H1 (cell line): ENCODE data around the gene AARSD1. TPM values are rescaled to one million over a fixed set of nuclear protein-coding genes. Genes with fewer than 3 reads are reported as not detected.

ENCODE experiments used
- CTCF ChIA-PET: fragments of 300-600 bp; sonication (Branson Sonifier 250); formaldehyde crosslinking; loops from one replicate; lab custom pipeline; 2021; ENCODE audit not compliant: partially characterized antibody; lab: Charles Lee
- POLR2A ChIA-PET: fragments of 300-600 bp; sonication (Branson Sonifier 250); formaldehyde crosslinking; loops from one replicate; lab custom pipeline; 2021; ENCODE audit warnings: inconsistent platforms; ENCODE audit not compliant: partially characterized antibody; lab: Charles Lee
- DNase-seq, 2 experiments: peaks; one replicate each; pipeline versions ENCODE4 v3.0.0 to v3.0.0-alpha.2; 2010 to 2022; ENCODE audit warnings: low spot score in 2 of 2, low read depth in 1 of 2, mixed read lengths in 1 of 2
- FAIRE-seq: peaks from 2 replicates; lab custom pipeline; 2011; peaks lifted over from hg19 to GRCh38; lab: Jason Lieb, UNC
- H2AFZ ChIP-seq: 2 replicates; pipeline ENCODE4 v1.8.1; 2012; ENCODE audit warnings: low read length, inconsistent platforms
- H2AK5ac ChIP-seq: 2 replicates; pipeline ENCODE4 v1.6.1; 2013; ENCODE audit warnings: low read depth, low read length
- H2BK120ac ChIP-seq: replicated peaks from 2 replicates; pipeline ENCODE3; 2013; ENCODE audit warnings: low read depth, low read length, inconsistent platforms
- H2BK12ac ChIP-seq: 2 replicates; pipeline ENCODE4 v1.6.1; 2013; ENCODE audit warnings: low read depth, low read length
- H2BK15ac ChIP-seq: 2 replicates; pipeline ENCODE4 v1.6.1; 2013; ENCODE audit warnings: low read length
- H2BK20ac ChIP-seq: 2 replicates; pipeline ENCODE4 v1.6.1; 2013; ENCODE audit warnings: low read length
- H2BK5ac ChIP-seq: 2 replicates; pipeline ENCODE4 v1.6.1; 2013; ENCODE audit warnings: low read depth, low read length
- H3K14ac ChIP-seq: 2 replicates; pipeline ENCODE4 v1.6.1; 2013; ENCODE audit warnings: inconsistent platforms; ENCODE audit not compliant: insufficient read length
- H3K18ac ChIP-seq: 2 replicates; pipeline ENCODE4 v1.6.1; 2013; ENCODE audit warnings: low read length; ENCODE audit errors: extremely low read depth
- H3K23ac ChIP-seq: 2 replicates; pipeline ENCODE4 v1.6.1; 2013; ENCODE audit warnings: inconsistent platforms; ENCODE audit not compliant: insufficient read length
- H3K23me2 ChIP-seq: 2 replicates; pipeline ENCODE4 v1.6.1; 2013; ENCODE audit warnings: low read depth, low read length
- H3K27ac ChIP-seq: 2 replicates; pipeline ENCODE4 v1.6.1; 2011; ENCODE audit warnings: low read depth, low read length, inconsistent platforms
- H3K27me3 ChIP-seq, 4 experiments: replicated peaks in 1 of 4; 1 replicate in 1 of 4; 2 replicates in 3 of 4; pipeline versions ENCODE4 v1.6.1 to v1.8.1; 2011 to 2013; ENCODE audit warnings: low read length in 3 of 4, mild to moderate bottlenecking in 3 of 4, inconsistent platforms in 2 of 4, mixed read lengths in 2 of 4, moderate library complexity in 1 of 4; ENCODE audit not compliant: control insufficient read depth in 3 of 4, insufficient read depth in 3 of 4; ENCODE audit errors: extremely low read depth in 1 of 4
- H3K36me3 ChIP-seq, 4 experiments: 2 replicates each; pipeline versions ENCODE4 v1.6.1 to v1.8.1; 2011 to 2013; ENCODE audit warnings: mild to moderate bottlenecking in 4 of 4, low read length in 3 of 4, moderate library complexity in 2 of 4, control low read depth in 1 of 4, inconsistent platforms in 1 of 4; ENCODE audit not compliant: insufficient read depth in 4 of 4, control insufficient read depth in 2 of 4
- H3K4ac ChIP-seq: replicated peaks from 2 replicates; pipeline ENCODE3; 2013; ENCODE audit warnings: low read length, low read depth, mixed read lengths, inconsistent platforms; ENCODE audit not compliant: insufficient read length
- H3K4me1 ChIP-seq, 4 experiments: replicated peaks in 1 of 4; 1 replicate in 1 of 4; 2 replicates in 3 of 4; pipeline versions ENCODE4 v1.6.1 to v1.8.1; 2011 to 2013; ENCODE audit warnings: low read length in 3 of 4, inconsistent platforms in 2 of 4, mixed read lengths in 1 of 4; ENCODE audit not compliant: insufficient read depth in 4 of 4, control insufficient read depth in 3 of 4
- H3K4me2 ChIP-seq, 2 experiments: 2 replicates each; pipeline versions ENCODE4 v1.6.1 to v1.8.1; 2011 to 2013; ENCODE audit warnings: low read depth in 2 of 2, low read length in 2 of 2, control low read depth in 1 of 2, inconsistent platforms in 1 of 2, mild to moderate bottlenecking in 1 of 2; ENCODE audit not compliant: insufficient read depth in 1 of 2
- H3K4me3 ChIP-seq, 4 experiments: fragments of 200-600, 300-600 bp in 1 of 4; sonication (generic), shearing (Covaris generic), sonication (Bioruptor Twin) in 1 of 4; 2 replicates each; pipeline versions ENCODE4 v1.5.1 to v1.8.1; 2011 to 2016; ENCODE audit warnings: low read length in 4 of 4, low read depth in 3 of 4, control low read depth in 2 of 4, inconsistent platforms in 2 of 4, mild to moderate bottlenecking in 2 of 4, mixed read lengths in 1 of 4, moderate library complexity in 1 of 4; ENCODE audit not compliant: insufficient read depth in 2 of 4; ENCODE audit errors: extremely low read depth in 1 of 4
- H3K56ac ChIP-seq: replicated peaks from 2 replicates; pipeline ENCODE3; 2013; ENCODE audit warnings: low read depth, mild to moderate bottlenecking, mixed read lengths, low read length, inconsistent platforms; ENCODE audit not compliant: insufficient read length
- H3K79me1 ChIP-seq: 2 replicates; pipeline ENCODE4 v1.6.1; 2013; ENCODE audit warnings: low read depth, low read length, control low read depth
- H3K79me2 ChIP-seq, 2 experiments: 2 replicates each; pipeline versions ENCODE4 v1.6.1 to v1.8.1; 2012 to 2013; ENCODE audit warnings: low read length in 2 of 2, mild to moderate bottlenecking in 2 of 2, inconsistent platforms in 1 of 2; ENCODE audit not compliant: insufficient read depth in 2 of 2, control insufficient read depth in 1 of 2
- H3K9ac ChIP-seq, 4 experiments: replicated peaks in 1 of 4; 1 replicate in 1 of 4; 2 replicates in 3 of 4; pipeline versions ENCODE4 v1.6.1 to v1.8.1; 2011 to 2013; ENCODE audit warnings: low read depth in 3 of 4, low read length in 3 of 4, control low read depth in 2 of 4, mild to moderate bottlenecking in 2 of 4, moderate library complexity in 2 of 4, inconsistent platforms in 1 of 4; ENCODE audit errors: extremely low read depth in 1 of 4
- H3K9me3 ChIP-seq, 2 experiments: 2 replicates each; pipeline versions ENCODE4 v1.6.1 to v1.8.1; 2012 to 2013; ENCODE audit warnings: mild to moderate bottlenecking in 2 of 2, moderate library complexity in 2 of 2, control low read depth in 1 of 2, inconsistent platforms in 1 of 2, low read depth in 1 of 2, low read length in 1 of 2, mixed read lengths in 1 of 2; ENCODE audit not compliant: insufficient read depth in 2 of 2
- H4K20me1 ChIP-seq, 2 experiments: replicated peaks in 1 of 2; 2 replicates each; pipeline versions ENCODE3 to v1.8.1; 2011 to 2013; ENCODE audit warnings: inconsistent platforms in 2 of 2, low read length in 2 of 2, mild to moderate bottlenecking in 1 of 2; ENCODE audit not compliant: insufficient read depth in 2 of 2, control insufficient read depth in 1 of 2
- H4K5ac ChIP-seq: 2 replicates; pipeline ENCODE4 v1.6.1; 2013; ENCODE audit warnings: low read length, low read depth, mixed read lengths, inconsistent platforms; ENCODE audit not compliant: insufficient read length
- H4K8ac ChIP-seq: 2 replicates; pipeline ENCODE4 v1.8.0; 2013; ENCODE audit warnings: mild to moderate bottlenecking, moderate library complexity, low read length, inconsistent platforms; ENCODE audit not compliant: insufficient read depth; ENCODE audit errors: extremely low read depth
- H4K91ac ChIP-seq: replicated peaks from 2 replicates; pipeline ENCODE3; 2013; ENCODE audit warnings: low read length, mixed read lengths, inconsistent platforms; ENCODE audit not compliant: insufficient read length
- ATF3 ChIP-seq: IDR thresholded peaks from 2 replicates; pipeline ENCODE4 v1.6.1; 2011; ENCODE audit warnings: low read depth, mild to moderate bottlenecking, low read length; ENCODE audit not compliant: insufficient read depth
- EGR1 ChIP-seq: IDR thresholded peaks from 2 replicates; pipeline ENCODE4 v1.6.1; 2011; ENCODE audit warnings: low read depth, low read length, borderline replicate concordance
- HDAC6 ChIP-seq: IDR thresholded peaks from one replicate; pipeline ENCODE4 v1.7.1; 2012; ENCODE audit warnings: low read depth, mild to moderate bottlenecking, inconsistent platforms, low read length, moderate library complexity
- KDM1A ChIP-seq: fragments of 200-600, 300-600 bp; sonication (generic); IDR thresholded peaks from 2 replicates; pipeline ENCODE4 v1.7.1; 2016; ENCODE audit warnings: mild to moderate bottlenecking, low read length, borderline replicate concordance
- TAF1 ChIP-seq: IDR thresholded peaks from 2 replicates; pipeline ENCODE4 v1.6.1; 2011; ENCODE audit warnings: mild to moderate bottlenecking, low read depth, low read length
- WGBS, 2 experiments: shearing (Covaris generic) in 1 of 2; methylation state at CpG; one replicate each; pipeline versions ENCODE4 v1.1.6 to v1.1.7; 2013 to 2015; ENCODE audit warnings: low lambda C conversion rate in 2 of 2, mixed read lengths in 2 of 2, inconsistent platforms in 1 of 2, low coverage in 1 of 2, missing lambda C conversion rate in 1 of 2; ENCODE audit not compliant: insufficient replicate concordance in 2 of 2, insufficient coverage in 1 of 2, insufficient read length in 1 of 2; ENCODE audit errors: extremely low coverage in 1 of 2, missing lambda C conversion rate in 1 of 2; 5-methylcytosine and 5-hydroxymethylcytosine counted together
- polyA plus RNA-seq, 7 experiments: library from polyadenylated mRNA; depleted of rRNA in 3 of 7; stranded (reverse) in 5 of 7; unstranded in 2 of 7; fragments of >200 nt in 5 of 7; fragments of 200-250 nt in 2 of 7; gene quantifications; 1 replicate in 5 of 7; 2 replicates in 1 of 7; 4 replicates in 1 of 7; pipeline versions ENCODE4 v1.2.1 to v1.2.3, GENCODE V29; 2011 to 2013; ENCODE audit warnings: missing spikeins in 2 of 7, mixed read lengths in 2 of 7
- total RNA-seq: library from RNA; stranded (reverse); fragmentation: NEBNext Ultra II Directional; extraction: Animal tissue kit (Norgen Biotek cat#: 25700); gene quantifications from 2 replicates; pipeline ENCODE4 v1.2.1, GENCODE V29; 2021

Gene AARSD1
- total and polyA plus RNA-seq, 2 of the 8 experiments (the other 6 are each of a cell fraction or from before 2014, with no cell fraction given), result 51.5 to 58.8 TPM

DNA sequence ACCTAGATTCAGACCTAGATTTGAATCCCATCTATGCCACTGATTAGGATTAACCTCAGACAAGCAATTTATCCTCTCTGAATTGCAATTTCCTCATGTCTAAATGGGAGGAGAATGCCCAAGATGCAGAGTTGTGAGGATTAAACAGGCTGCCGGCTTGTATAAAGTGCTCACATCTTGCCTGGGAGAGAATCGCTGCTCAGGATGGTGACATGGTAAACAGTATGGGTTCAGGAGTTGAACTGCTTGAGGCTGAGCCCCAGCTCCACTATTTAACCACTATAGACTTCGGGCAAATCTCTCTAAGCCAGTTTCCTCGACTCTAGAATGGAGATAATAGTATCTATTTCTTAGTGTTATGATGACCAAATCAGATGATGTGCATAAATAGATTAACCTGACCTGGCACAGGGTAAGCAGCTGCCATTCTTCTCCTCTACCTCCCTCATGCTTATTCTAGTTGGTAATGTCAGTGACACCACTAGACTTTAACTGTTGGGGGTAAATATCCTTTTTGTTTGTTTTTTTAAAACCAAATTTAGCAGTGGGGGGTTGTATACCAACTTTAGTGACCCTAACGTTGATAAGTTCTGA is 33.2 kb upstream of the AARSD1 start:
- Histone ChIP-seq H2BK20ac (no peak overlapping the region), H3K36me3 (peaks cover 17 to 37% (median 26%) of the 10 kb centered on the region in 4 experiments), H2BK12ac (no peak overlapping the region), H3K4me1 (peaks cover 3 to 12% (median 4%) of the 10 kb centered on the region in 4 experiments; a peak in 6 of 7 replicates), H4K91ac (no peak overlapping the region), H2BK15ac (no peak overlapping the region), H3K18ac (no peak overlapping the region), H3K27me3 (no peaks in the 10 kb centered on the region), H2AFZ (peak overlapping the region; percentile 5; the same call in 1 of the 2 replicates), H3K4ac (no peak overlapping the region), H2BK5ac (no peak overlapping the region), H3K23me2 (peaks cover 7% of the 10 kb centered on the region), H3K56ac (no peak overlapping the region), H3K79me2 (peaks cover 11 to 20% of the 10 kb centered on the region in 2 experiments), H4K5ac (no peak overlapping the region), H3K23ac (no peak overlapping the region), H3K79me1 (peaks cover 2% of the 10 kb centered on the region; the same call in 1 of the 2 replicates), H3K4me2 (peak overlapping the region; percentile 42 to 74), H4K20me1 (peaks cover 3 to 10% of the 10 kb centered on the region in 2 experiments), H3K14ac (no peak overlapping the region), H4K8ac (no peak overlapping the region), H2AK5ac (no peak overlapping the region), H3K4me3 (peak overlapping the region; percentile 4 to 86 (median 15); a peak in 4 of 8 replicates), H3K27ac (no peak overlapping the region), H3K9me3 (no peaks in the 10 kb centered on the region), H2BK120ac (no peak overlapping the region), H3K9ac (no peak overlapping the region)
- WGBS, 2 experiments, result 35% methylated on average over 5 of the region's 5 CpGs; no CpG with 5 or more reads in 1 of the 2 experiments
- CTCF ChIA-PET, result interaction anchor here (0.5 to 2.7 kb wide), 23 partner anchors 9 to 217 kb away, joined by 3 to 20 read pairs (median 5); partner anchors contain the start of genes IFI35 and WNK4
- DNase-seq (no peak), FAIRE-seq (no peak)
- POLR2A ChIA-PET, result interaction anchor here (0.6 to 8.2 kb wide), 55 partner anchors 10 to 1201 kb away, joined by 3 to 123 read pairs (median 5); partner anchors contain the start of genes AARSD1, BECN1, BRCA1 and IFI35
- TF ChIP-seq HDAC6 (no peak), ATF3 (no peak), EGR1 (no peak), TAF1 (no peak), KDM1A (no peak)
